Prostate gland (tissue), 2 donors: Measurements from ENCODE around the gene LYPLA2.

Experiments used
- CTCF ChIP-seq, 4 experiments: fragments of 200-600 bp in 2 of 4; fragments of 450-650 bp in 2 of 4; sonication (generic) in 2 of 4; IDR thresholded peaks; 1 replicate in 3 of 4; 2 replicates in 1 of 4; pipeline ENCODE4 v1.5.1; 2016 to 2019; ENCODE audit warnings: antibody characterized with exemption in 4 of 4, mild to moderate bottlenecking in 2 of 4, moderate library complexity in 2 of 4
- POLR2A ChIP-seq: fragments of 450-650 bp; IDR thresholded peaks from one replicate; pipeline ENCODE4 v1.6.1; 2016; ENCODE audit warnings: antibody characterized with exemption, mild to moderate bottlenecking

- TF ChIP-seq CTCF (IDR thresholded peaks at IDR 0.05) = no peak
- no peak for TF ChIP-seq POLR2A
Measured at GRCh38 chr1:23798662-23799142, 7.8 kb downstream of the LYPLA2 start.
